GM12873 (cell line): ENCODE results near the gene TLR4.

Experiments used
- CTCF ChIP-seq: IDR thresholded peaks from 2 replicates; pipeline ENCODE4 v1.5.1; 2012; ENCODE audit warnings: low read depth, mild to moderate bottlenecking, moderate library complexity, low read length, control low read depth; ENCODE audit not compliant: insufficient read depth; ENCODE audit errors: missing control alignments

Gene TLR4

DNA sequence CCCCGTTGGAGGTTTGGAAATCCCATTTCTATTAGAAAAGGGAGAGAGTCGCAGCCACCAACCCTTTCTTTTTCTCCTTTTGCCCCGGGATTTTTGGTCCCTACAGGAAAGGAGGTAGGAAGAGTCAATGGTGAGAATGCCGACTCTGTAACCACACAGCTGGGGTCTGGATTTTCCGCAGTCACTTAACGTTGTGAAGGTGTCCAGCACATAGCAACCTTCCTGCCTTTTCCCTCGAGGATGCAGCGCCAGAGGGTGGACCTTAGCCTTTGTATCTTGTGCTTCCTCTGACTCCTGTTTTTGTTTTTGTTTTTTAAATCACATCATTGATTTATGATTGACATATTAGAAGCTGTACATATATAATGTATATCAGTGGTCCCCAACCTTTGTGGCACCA, 41.4 kb downstream of the TLR4 start:
- TF ChIP-seq CTCF = no peak

- no peak for TF ChIP-seq CTCF
Observed at GRCh38 chr9:117746263-117746662, 42.1 kb downstream of the TLR4 start.

- no peak for TF ChIP-seq CTCF
Observed at GRCh38 chr9:117747386-117747970, 43.3 kb downstream of the TLR4 start.

DNA sequence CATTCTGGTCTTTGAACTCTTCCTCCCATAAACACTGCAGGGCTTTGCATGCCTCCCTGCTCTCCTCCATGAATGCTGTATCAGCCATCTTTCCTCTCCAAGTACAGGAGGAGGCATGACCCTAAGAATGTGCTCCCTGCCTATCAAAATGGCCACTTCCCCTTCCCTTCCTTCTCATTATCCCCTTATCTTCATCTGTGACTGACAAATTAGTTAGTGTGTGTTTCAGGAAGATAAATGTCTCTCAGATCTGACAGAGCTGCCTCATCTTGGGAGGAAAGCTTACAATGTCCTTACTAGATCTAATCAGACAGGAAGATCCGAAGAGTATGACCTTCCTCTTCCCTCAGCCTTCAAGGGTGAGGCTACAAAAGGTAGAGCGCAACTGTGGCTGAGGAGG, 46.2 kb downstream of the TLR4 start:
- TF ChIP-seq CTCF = no peak

DNA sequence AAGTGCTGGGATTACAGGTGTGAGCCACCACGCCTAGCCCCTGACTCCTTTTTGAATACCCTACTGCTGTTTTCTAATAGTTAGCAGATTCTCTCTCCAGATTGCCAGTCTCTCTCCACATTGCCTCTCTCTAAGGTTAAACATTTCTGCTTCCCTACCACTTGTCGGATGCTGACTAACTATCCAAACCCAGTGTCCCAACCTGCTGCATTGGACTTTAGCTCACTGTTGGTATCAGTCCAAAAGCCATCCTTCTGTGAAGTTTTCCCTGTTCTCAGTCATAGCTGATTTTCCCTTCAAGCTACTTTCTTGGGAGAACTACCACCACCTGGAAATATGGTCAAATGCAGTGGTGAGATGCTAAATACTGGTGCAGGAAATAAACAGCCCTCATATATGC, 48.7 kb downstream of the TLR4 start:
- no peak for TF ChIP-seq CTCF

GRCh38 chr9:117757561-117758190, 53.5 kb downstream of the TLR4 start:
- no peak for TF ChIP-seq CTCF

DNA sequence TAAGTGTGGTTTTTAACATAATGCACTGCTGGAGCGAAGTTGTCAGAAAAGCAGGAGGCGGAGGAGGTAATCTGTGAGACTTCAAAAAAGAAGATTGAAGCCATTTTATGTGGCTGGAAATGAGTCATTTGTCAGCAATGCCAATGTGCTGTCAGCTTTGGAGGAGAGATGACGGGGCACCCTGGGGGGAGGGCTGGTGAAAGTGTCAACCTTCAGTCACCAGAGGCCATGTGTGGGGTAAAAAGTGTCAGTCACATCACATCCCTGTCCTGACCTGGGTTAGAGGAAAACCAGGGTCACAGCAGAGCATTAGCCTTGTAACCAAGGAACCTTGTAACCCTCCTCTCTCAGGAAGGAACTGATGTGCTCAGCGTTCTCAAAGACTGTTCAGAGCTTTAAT, 59.1 kb downstream of the TLR4 start:
- TF ChIP-seq CTCF = no peak
